ENCODE results near the gene C21orf58.

The C21orf58 gene

DNA sequence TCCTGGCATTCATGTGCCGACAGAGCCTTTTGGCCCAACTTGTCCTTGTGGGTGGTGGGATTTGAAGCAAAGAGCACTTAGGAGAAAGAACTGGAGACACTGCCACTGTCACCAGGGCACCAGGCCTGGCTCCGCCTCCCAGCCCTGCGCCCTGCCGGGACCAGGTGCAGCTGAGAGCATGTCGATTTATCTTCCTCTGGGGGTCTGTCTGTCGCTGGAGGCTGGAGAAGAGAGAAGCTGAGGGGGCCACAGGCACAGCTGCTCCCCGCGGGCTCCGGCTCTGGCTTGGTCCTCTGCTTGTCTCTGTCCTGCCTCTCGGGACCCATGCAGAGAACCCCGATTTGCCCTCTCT, 28.5 kb upstream of the C21orf58 start:
- DNase-seq: no peak

GRCh38 chr21:46351476-46352163, 27.9 kb upstream of the C21orf58 start:
- DNase-seq: no peak

DNA sequence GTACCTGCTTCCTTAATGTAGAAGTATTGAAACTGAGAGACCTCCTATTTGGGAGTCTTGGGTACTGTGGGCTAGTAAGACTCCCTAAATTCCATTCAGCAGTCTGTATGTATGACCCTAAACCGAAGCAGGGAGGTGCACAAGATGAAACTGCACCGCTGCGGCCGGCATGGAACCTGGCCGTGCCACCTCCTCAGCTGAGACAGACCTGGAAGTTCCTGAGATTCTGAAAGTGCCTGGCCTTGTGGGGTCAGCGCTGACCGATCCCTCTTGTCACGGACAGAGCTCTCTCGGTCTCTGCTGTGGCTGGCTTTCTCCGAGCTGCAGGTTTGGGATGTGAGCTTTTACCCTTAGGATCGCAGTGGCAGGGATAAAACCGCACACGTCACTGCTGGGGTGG, 27.3 kb upstream of the C21orf58 start:
- DNase-seq: no peak

- no peak for DNase-seq
These were observed 26.9 kb upstream of the C21orf58 start for GRCh38 chr21:46350571-46350970.

DNA sequence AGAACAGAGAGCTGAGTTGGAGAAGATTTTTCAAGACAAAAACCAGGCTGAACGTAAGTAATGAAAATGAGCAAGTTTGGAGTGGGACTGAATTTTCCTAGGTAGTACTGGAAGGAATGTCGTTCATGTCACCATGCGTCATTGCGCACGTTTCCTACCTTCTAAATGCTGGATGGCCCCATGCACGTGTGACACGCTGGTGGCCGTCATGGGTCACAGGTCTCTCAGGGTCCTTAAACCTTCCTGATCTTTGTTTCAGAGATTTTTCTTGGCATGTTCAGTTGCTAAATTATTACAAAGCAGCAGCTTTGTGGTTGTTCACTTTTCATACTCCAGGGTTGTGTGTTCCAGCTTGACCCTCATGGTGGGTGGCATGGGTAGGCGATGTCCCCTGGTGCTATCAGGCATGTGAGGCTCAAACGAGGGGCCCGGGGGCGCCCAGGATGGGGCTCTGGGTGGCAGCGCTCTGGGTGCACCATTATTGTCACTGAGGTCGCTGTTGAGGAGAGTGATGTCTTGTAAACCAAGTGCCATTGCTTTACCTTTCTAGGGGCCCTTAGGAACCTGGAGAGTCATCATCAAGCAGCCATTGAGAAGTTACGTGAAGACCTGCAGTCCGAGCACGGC, 25.6 kb upstream of the C21orf58 start:
- DNase-seq: no peak

DNA sequence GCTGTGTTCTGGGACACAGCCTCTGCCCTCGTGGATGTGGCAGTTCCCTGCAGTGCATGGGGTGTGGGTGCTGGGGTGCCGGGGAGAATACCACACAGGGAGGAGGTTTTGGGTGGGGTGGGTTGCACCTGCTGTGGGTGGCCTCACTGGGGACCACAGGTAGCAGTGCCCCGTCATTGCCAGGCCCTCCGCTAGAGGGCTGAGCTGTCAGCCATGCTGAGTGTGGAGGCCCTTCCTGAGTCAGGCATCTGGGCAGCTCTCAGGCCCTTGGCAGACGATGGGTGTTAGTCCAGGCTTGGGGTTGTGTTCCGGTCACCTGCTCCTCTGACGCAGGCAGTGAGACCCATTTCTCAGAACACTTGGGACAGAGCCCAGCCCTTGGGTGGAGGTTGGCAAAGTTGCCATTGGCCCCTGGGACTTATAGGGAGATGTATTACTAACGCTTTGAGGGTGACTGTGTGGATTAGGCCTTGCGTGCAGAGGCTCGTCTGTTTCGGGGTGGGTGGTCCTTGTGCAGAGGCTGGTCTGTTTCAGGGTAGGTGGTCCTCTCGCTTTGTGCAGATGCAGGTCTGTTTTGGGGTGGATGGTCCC, 24.2 kb upstream of the C21orf58 start:
- no peak for DNase-seq

DNA sequence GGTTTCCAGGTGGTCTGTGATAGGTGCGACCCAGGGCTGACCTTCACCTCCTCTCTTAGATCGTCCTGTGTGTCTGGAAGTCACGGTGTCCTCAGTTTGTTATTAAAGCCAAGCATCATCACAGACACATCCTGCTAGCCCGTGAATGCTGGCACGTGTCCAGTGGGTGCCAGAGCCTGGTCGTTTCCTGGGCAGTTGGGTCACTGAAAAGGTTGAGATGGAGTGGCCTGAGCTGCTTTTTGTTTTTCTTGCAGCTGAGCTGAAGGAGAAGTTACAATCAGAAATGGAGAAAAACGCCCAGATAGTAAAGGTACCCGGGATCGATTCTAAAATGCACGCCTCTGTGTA, 23.5 kb upstream of the C21orf58 start:
- DNase-seq: no peak

- no peak for DNase-seq
These were observed 22.9 kb upstream of the C21orf58 start for GRCh38 chr21:46346296-46347202.

- no peak for DNase-seq
These were observed 22.2 kb upstream of the C21orf58 start for GRCh38 chr21:46345861-46346260.

GRCh38 chr21:46344219-46344915, 20.7 kb upstream of the C21orf58 start:
- DNase-seq: no peak

- no peak for DNase-seq
These were observed 17.3 kb upstream of the C21orf58 start for GRCh38 chr21:46340998-46341397.

DNA sequence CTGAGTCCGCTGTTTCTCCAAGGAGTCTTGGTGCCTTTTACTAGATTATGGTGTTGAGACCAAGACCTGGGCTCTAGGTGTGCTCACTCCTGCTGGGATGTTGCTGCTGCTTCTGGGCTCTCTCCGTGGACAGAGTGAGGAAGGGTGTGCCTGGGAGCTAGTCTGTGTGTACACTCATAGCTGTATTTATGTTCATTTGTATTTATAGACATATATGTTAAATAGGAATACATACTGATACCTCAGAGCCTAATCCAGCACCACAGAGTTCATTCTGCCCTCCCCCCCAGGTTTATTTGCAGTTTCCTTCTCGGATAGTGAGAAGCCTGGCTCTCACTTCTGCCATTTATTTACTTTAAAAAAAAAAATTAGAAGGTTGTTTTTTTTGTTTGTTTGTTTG, 12.9 kb upstream of the C21orf58 start:
- no peak for DNase-seq

GRCh38 chr21:46334351-46335140, 10.9 kb upstream of the C21orf58 start:
- no peak for DNase-seq

- no peak for DNase-seq
These were observed 6.1 kb upstream of the C21orf58 start for GRCh38 chr21:46329796-46330195.

- no peak for DNase-seq
These were observed 4.5 kb upstream of the C21orf58 start for GRCh38 chr21:46328151-46328550.

DNA sequence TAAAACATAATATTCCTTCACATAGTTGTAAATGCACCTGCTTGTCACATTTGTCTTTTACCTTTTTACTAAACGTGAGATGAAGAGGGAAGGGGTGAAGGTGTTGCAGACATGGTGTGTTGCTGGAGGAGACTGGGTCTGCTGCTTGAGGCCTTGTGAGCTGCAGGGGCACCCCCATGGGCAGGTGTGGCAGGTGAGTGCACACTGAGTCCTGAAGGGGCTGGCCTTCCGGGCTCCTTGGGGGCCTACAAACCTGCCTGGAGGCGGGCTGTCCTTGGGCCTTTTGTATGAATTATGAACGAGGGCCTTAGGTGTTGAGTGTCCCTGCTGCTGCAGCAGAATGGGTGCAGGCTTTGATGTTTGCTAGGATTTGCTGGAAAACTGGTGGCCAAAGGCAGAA, 4.0 kb upstream of the C21orf58 start:
- no peak for DNase-seq

GRCh38 chr21:46326110-46326703, 2.5 kb upstream of the C21orf58 start:
- no peak for DNase-seq

- DNase-seq: peak in 1 of 2 donors; percentile 4
These were observed 1.6 kb upstream of the C21orf58 start for GRCh38 chr21:46325073-46325912.

DNA sequence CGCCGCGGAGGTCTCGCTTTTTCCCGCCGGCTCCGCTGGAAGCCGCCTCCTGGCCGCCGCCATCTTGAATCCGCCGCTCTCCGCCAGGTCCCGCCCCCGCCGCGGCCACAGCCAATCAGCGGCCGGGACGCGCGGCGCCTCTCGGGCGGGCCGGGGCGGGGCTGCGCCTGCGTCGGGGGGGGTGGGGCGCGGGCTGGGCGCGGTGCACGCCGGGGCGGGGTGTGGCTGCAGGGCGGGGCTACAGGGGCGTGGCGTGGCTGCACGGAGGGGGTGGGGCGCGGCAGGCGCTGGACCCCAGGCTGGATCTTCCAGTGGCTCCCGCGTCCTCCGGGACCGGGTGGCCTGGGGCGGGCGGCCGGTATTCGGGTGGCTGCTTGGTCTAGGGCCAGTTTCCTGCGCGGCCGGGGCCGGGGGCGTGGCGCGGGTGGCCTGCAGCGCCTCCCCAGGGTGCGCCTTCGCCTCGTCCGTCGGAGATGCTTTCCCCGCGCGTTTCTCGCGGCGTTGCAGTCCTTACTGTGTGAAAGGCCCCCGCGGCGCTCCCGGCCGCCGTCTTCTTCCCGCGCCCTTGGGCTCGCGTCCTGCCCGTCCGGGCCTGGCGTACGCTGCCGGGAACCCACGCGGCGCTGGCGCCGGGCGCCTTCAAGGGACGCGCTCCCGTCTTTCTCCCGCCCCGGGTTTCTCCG, 861 bp upstream of the C21orf58 start:
- DNase-seq: peak; percentile 78 to 92

DNA sequence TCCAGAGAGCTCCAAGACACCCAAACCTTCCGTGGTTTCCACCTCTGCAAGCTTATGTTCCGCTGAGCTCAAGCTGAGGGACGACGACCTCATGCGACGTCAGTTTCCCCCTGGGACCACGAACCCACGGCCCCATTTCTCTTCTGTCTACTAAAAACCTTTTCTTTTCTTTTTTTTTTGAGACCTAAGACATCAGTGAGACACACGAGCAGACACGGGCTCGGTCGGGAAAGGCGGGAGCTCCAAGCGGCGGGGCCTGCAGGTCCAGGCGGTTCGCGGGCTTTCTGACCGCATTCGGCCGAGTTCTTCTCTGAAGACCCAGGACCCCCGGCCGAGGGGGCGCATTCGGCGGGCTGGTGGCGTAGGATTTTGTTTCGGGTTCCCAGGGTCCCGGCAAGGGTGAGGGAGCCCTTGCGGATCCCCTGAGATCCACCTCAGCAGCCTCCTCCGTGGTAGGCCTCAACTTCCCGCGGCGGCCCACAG, 402 bp downstream of the C21orf58 start:
- no peak for DNase-seq

Measured in inflammatory macrophage treated with lipopolysaccharide for 1 hour (primary cell).